Lung (tissue), 12 donors: ENCODE results near the gene LECT2. TPM values are rescaled to one million over a fixed set of nuclear protein-coding genes. Genes with fewer than 3 reads are reported as not detected.

ENCODE experiments used
- ATAC-seq: fragments of 200-7000 bp; cut with Tn5 transposase; one replicate; pipeline ENCODE4 v1.9.1; 2020; ENCODE audit warnings: moderate number of reproducible peaks; ENCODE audit not compliant: insufficient read depth, low FRiP score
- DNase-seq, 3 donors: peaks; one replicate each; pipeline ENCODE4 v3.0.0-alpha.2; 2013 to 2017
- H3K27ac ChIP-seq, 2 donors: one replicate each; pipeline ENCODE4 v1.5.1; 2013; ENCODE audit warnings: mild to moderate bottlenecking in 2 of 2, moderate library complexity in 2 of 2, control low read depth in 1 of 2, inconsistent platforms in 1 of 2, low read depth in 1 of 2, low read length in 1 of 2
- H3K27me3 ChIP-seq, 3 donors: one replicate each; pipeline ENCODE4 v1.5.1; 2013; ENCODE audit warnings: low read length in 2 of 3; ENCODE audit not compliant: control insufficient read depth in 3 of 3, insufficient read depth in 3 of 3
- H3K36me3 ChIP-seq, 4 donors: one replicate each; pipeline ENCODE4 v1.5.1; 2013; ENCODE audit warnings: low read length in 4 of 4, mild to moderate bottlenecking in 1 of 4, moderate library complexity in 1 of 4; ENCODE audit not compliant: control insufficient read depth in 4 of 4, insufficient read depth in 4 of 4
- H3K4me1 ChIP-seq, 5 donors: one replicate each; pipeline ENCODE4 v1.5.1; 2013; ENCODE audit warnings: low read length in 5 of 5, mild to moderate bottlenecking in 2 of 5, moderate library complexity in 1 of 5; ENCODE audit not compliant: control insufficient read depth in 5 of 5, insufficient read depth in 5 of 5
- H3K4me3 ChIP-seq: one replicate; pipeline ENCODE4 v1.5.1; 2013; ENCODE audit warnings: mild to moderate bottlenecking, control low read depth, moderate library complexity
- H3K9ac ChIP-seq, 2 donors: one replicate each; pipeline ENCODE4 v1.5.1; 2013; ENCODE audit warnings: low read length in 2 of 2, control low read depth in 1 of 2; ENCODE audit not compliant: insufficient read depth in 1 of 2
- H3K9me3 ChIP-seq, 4 donors: one replicate each; pipeline ENCODE4 v1.5.1; 2013; ENCODE audit warnings: low read length in 3 of 4, mild to moderate bottlenecking in 1 of 4, moderate library complexity in 1 of 4; ENCODE audit not compliant: control insufficient read depth in 4 of 4, insufficient read depth in 3 of 4
- WGBS, 2 donors: extraction: QIAGEN DNeasy Blood & Tissue Kit; methylation state at CpG; one replicate each; pipeline ENCODE4 v1.1.7; 2013; 5-methylcytosine and 5-hydroxymethylcytosine counted together
- polyA plus RNA-seq, 2 donors: library from polyadenylated mRNA; stranded (reverse); fragments of 200-250 nt; gene quantifications; one replicate each; pipeline ENCODE4 v1.2.1, GENCODE V29; 2013
- total RNA-seq, 2 donors: library from RNA; depleted of rRNA in 1 of 2; stranded (reverse); fragments of >200 nt in 1 of 2; gene quantifications; one replicate each; pipeline ENCODE4 v1.2.1, GENCODE V29; 2014 to 2021
- TF ChIP-seq, protein P1 (sequence below): IDR thresholded peaks from 2 replicates; pipeline ENCODE4 v1.5.1; 2012; ENCODE audit warnings: mild to moderate bottlenecking; ENCODE audit errors: control extremely low read depth, extremely low read depth
- donor health status: control.
- donor health status: control.
- donor health status: Bipolar disorder and iron deficiency.
- donor health status: healthy.
- donor health status: DM: yes; HTN: yes; CAD: no.

LECT2 gene
- total and polyA plus RNA-seq, 4 donors, result not detected

DNA sequence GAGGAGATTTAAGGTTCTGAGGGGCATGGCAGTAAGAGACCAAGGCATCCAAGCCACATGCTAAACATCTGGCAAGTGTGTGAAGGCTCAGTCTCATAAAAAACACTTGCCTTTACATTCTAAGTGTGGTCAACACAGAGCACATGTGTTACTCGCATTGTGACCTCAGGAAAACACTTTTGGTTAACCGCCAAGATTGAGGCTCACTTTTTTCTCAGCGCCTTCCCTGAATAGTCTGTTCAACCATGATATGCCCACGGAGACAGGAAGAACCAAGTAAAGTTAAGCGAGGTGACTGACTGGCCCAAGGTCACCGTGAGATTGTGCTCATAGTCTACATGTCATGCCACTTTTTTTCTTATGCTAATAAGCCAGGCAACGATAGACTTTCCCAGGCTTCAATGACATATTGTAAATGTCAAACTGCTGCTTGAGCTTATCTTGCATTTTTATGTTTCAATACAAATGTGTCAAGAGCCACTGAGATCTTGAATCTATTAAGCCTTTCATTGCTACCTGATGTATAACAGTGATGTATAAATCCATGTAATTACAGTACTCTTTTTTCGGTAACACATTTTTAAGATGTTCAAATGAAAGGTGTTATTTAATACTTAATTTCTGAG, 38.0 kb downstream of the LECT2 start:
- Histone ChIP-seq H3K27me3 (peaks cover 3 to 29% (median 11%) of the 10 kb centered on the region in 3 donors), H3K9me3 (peaks cover 0 to 2% (median 0%) of the 10 kb centered on the region in 4 donors), H3K9ac (no peak overlapping the region), H3K4me1 (no peaks in the 10 kb centered on the region), H3K4me3 (no peak overlapping the region), H3K27ac (no peak overlapping the region), H3K36me3 (no peaks in the 10 kb centered on the region)
- 66 to 82% methylated on average over 8 of the region's 8 CpGs for WGBS, 2 donors
- ATAC-seq, result no peak
- DNase-seq, result no peak
- TF ChIP-seq, protein P1, sequence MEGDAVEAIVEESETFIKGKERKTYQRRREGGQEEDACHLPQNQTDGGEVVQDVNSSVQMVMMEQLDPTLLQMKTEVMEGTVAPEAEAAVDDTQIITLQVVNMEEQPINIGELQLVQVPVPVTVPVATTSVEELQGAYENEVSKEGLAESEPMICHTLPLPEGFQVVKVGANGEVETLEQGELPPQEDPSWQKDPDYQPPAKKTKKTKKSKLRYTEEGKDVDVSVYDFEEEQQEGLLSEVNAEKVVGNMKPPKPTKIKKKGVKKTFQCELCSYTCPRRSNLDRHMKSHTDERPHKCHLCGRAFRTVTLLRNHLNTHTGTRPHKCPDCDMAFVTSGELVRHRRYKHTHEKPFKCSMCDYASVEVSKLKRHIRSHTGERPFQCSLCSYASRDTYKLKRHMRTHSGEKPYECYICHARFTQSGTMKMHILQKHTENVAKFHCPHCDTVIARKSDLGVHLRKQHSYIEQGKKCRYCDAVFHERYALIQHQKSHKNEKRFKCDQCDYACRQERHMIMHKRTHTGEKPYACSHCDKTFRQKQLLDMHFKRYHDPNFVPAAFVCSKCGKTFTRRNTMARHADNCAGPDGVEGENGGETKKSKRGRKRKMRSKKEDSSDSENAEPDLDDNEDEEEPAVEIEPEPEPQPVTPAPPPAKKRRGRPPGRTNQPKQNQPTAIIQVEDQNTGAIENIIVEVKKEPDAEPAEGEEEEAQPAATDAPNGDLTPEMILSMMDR, result no peak

DNA sequence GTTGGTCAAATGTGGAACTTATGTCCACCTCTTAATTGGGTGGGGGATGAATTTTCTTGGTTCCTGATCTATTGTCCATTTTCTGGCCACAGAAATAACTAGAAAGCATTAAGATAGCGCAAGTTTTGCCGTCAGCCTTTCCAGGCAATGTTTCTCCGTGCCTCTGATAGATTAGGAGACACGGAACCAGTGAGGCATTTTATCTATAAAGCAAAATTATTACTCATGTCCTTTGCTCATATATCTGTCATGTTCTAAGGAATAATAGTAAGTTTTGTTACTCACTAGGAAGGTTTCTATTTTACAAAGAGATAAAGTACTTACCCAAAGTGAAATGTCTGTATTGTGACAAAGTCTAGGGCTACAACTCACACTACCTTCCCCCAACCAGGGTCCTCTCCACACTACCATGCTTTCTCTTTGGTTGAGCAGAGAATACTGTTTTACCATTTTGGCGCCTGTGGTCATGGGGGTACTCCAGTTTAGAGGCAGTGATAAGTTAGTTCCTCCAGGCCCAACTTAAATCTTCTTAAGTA, 39.2 kb downstream of the LECT2 start:
- WGBS, 2 donors, result 88 to 94% methylated on average over 5 of the region's 5 CpGs
- Histone ChIP-seq H3K4me1 (no peaks in the 10 kb centered on the region), H3K4me3 (no peak overlapping the region), H3K9ac (no peak overlapping the region), H3K27me3 (peaks cover 3 to 18% (median 8%) of the 10 kb centered on the region in 3 donors), H3K36me3 (no peaks in the 10 kb centered on the region), H3K27ac (no peak overlapping the region), H3K9me3 (peaks cover 0 to 2% (median 0%) of the 10 kb centered on the region in 4 donors)
- no peak for DNase-seq
- TF ChIP-seq, protein P1, result no peak
- no peak for ATAC-seq

DNA sequence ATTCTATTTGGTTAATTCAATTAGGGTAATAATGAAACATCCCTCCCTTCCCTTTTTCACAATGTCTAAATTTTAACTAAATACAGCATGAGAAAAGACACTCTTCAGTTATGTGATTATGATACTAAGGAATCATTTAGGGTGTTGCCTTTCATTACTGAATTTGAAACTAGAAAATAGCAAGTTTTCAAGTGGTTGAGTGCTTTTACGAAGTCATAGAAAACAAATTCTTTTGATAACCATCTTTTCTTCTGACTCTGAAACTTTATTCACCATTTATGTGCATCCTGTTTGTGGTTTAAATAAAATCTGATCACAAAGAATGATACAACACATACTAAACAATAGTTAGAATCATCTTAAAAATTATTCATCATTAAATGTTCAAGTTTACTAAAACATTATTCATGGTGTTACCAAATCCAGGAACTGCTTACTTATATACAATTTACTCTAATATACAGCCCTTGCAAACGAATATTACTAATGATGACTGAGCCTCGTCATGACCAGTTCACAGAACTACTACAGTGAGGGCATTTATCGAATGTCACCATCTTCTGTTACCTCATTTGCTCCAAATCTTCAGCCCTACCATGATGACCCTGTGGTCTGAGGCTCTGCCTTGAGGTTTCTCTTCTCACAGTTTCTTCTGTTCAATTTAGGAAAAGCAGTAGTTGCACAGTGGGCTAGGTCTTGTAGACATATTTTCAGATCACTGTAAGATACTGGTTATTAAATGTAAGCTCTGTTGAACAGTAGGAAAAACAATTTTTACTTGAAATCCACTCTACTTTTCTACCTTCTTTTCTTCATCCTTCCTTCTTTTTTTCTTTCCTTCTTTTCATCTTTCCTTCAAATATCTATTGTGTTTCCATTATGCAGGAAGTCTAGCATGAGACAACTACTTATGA, 40.8 kb downstream of the LECT2 start:
- 66 to 80% methylated on average over 4 of the region's 4 CpGs for WGBS, 2 donors
- H3K27me3 ChIP-seq, result peaks cover 3 to 12% (median 5%) of the 10 kb centered on the region in 3 donors
- DNase-seq, result no peak
- peaks cover 0 to 2% (median 0%) of the 10 kb centered on the region in 4 donors for H3K9me3 ChIP-seq
- TF ChIP-seq, protein P1, result no peak
- no peaks in the 10 kb centered on the region for H3K36me3 ChIP-seq
- no peak overlapping the region for H3K27ac ChIP-seq
- no peak overlapping the region for H3K9ac ChIP-seq
- H3K4me3 ChIP-seq, result no peak overlapping the region
- H3K4me1 ChIP-seq, result no peaks in the 10 kb centered on the region
- no peak for ATAC-seq
